Measurements from ENCODE around the gene GIPC3.
"Not testable (repeated sequence)": the region's sequence is repeated elsewhere in the genome, so short reads cannot be mapped to it uniquely, and the experiment has no call there.

GIPC3 gene

GRCh38 chr19:3551792-3552095, 33.5 kb upstream of the GIPC3 start:
- no peak for DNase-seq

GRCh38 chr19:3554254-3555083, 30.8 kb upstream of the GIPC3 start:
- DNase-seq, result no peak

- no peak for DNase-seq
These were observed 29.4 kb upstream of the GIPC3 start for GRCh38 chr19:3555653-3556422.

- no peak for DNase-seq
These were observed 28.8 kb upstream of the GIPC3 start for GRCh38 chr19:3556423-3556977.

GRCh38 chr19:3556978-3557460, 28.3 kb upstream of the GIPC3 start:
- peak; percentile 80 for DNase-seq

- DNase-seq, result peak; percentile 97
These were observed 27.6 kb upstream of the GIPC3 start, which contains the start of gene MFSD12 for GRCh38 chr19:3557461-3558248. Gene MFSD12, minus strand, starts transcription at chr19:3557586. Its CDS starts 183 bp downstream, at chr19:3557403.

- DNase-seq, result no peak
These were observed 21.4 kb upstream of the GIPC3 start for GRCh38 chr19:3563709-3564524.

- no peak for DNase-seq
These were observed 20.1 kb upstream of the GIPC3 start for GRCh38 chr19:3565139-3565538.

- DNase-seq, result not testable (repeated sequence)
These were observed 15.2 kb upstream of the GIPC3 start for GRCh38 chr19:3570042-3570441.

- no peak for DNase-seq
These were observed 14.7 kb upstream of the GIPC3 start for GRCh38 chr19:3570606-3571011.

- peak; percentile 100 for DNase-seq
These were observed 13.0 kb upstream of the GIPC3 start for GRCh38 chr19:3572132-3572854.

GRCh38 chr19:3572855-3573161, 12.5 kb upstream of the GIPC3 start, which contains the start of gene HMG20B:
Gene HMG20B, plus strand, starts transcription at chr19:3572944. Its CDS starts 366 bp downstream, at chr19:3573310.
- DNase-seq, result no peak

GRCh38 chr19:3573162-3573857, 12.0 kb upstream of the GIPC3 start:
- no peak for DNase-seq

GRCh38 chr19:3573858-3574637, 11.2 kb upstream of the GIPC3 start:
- peak; percentile 83 for DNase-seq

GRCh38 chr19:3575260-3575741, 10.0 kb upstream of the GIPC3 start:
- DNase-seq, result no peak

GRCh38 chr19:3575949-3576673, 9.2 kb upstream of the GIPC3 start:
- DNase-seq, result no peak

- no peak for DNase-seq
These were observed 8.4 kb upstream of the GIPC3 start for GRCh38 chr19:3576696-3577443.

- DNase-seq, result no peak
These were observed 7.4 kb upstream of the GIPC3 start for GRCh38 chr19:3577723-3578344.
